T-cell (primary cell): Measurements from ENCODE around the gene SLF2. TPM values are rescaled to one million over a fixed set of nuclear protein-coding genes. Genes with fewer than 3 reads are reported as not detected.
A peak's percentile ranks its signal among the peaks of the same experiment; 100 is the strongest.

ENCODE experiments used
- ATAC-seq, 4 experiments: fragments of 200-7000 bp in 3 of 4; fragments of 150-1000 bp in 1 of 4; cut with Tn5 transposase; replicated peaks in 1 of 4; 1 replicate in 3 of 4; 2 replicates in 1 of 4; pipeline ENCODE4 v1.10.0; 2021; ENCODE audit warnings: moderate library complexity in 3 of 4, mild to moderate bottlenecking in 2 of 4, moderate number of reproducible peaks in 1 of 4
- CTCF ChIA-PET, 2 donors: fragments of 300-600 bp; sonication (Branson Sonifier 250); formaldehyde crosslinking; loops; one replicate each; lab custom pipeline; 2022; ENCODE audit warnings: antibody characterized with exemption in 2 of 2; lab: Charles Lee
- POLR2A ChIA-PET, 2 donors: fragments of 300-600 bp; sonication (Branson Sonifier 250); formaldehyde crosslinking; loops; one replicate each; lab custom pipeline; 2022; ENCODE audit warnings: antibody characterized with exemption in 2 of 2; lab: Charles Lee
- DNase-seq, 35 experiments: peaks; one replicate each; pipeline versions ENCODE4 v3.0.0 to v3.0.0-alpha.2; 2013 to 2023
- H3K27ac ChIP-seq: one replicate; pipeline ENCODE4 v1.5.1; 2013; ENCODE audit warnings: low read length
- H3K27me3 ChIP-seq, 2 experiments: replicated peaks in 1 of 2; 1 replicate in 1 of 2; 2 replicates in 1 of 2; pipeline versions ENCODE4 v1.6.1 to v1.7.0; 2013; ENCODE audit warnings: low read length in 1 of 2, mixed read lengths in 1 of 2; ENCODE audit not compliant: control insufficient read depth in 2 of 2, insufficient read depth in 2 of 2; ENCODE audit errors: extremely low read depth in 1 of 2
- H3K36me3 ChIP-seq, 2 donors: 1 replicate in 1 of 2; 2 replicates in 1 of 2; pipeline versions ENCODE4 v1.6.1 to v1.7.0; 2013; ENCODE audit warnings: low read length in 1 of 2; ENCODE audit not compliant: control insufficient read depth in 2 of 2, insufficient read depth in 1 of 2; ENCODE audit errors: extremely low read depth in 1 of 2
- H3K4me1 ChIP-seq, 2 experiments: 1 replicate in 1 of 2; 2 replicates in 1 of 2; pipeline versions ENCODE4 v1.6.1 to v1.7.0; 2013; ENCODE audit warnings: low read length in 2 of 2, mixed read lengths in 1 of 2; ENCODE audit not compliant: insufficient read depth in 2 of 2, control insufficient read depth in 1 of 2; ENCODE audit errors: extremely low read depth in 1 of 2
- H3K4me3 ChIP-seq, 2 donors: 1 replicate in 1 of 2; 2 replicates in 1 of 2; pipeline versions ENCODE4 v1.5.1 to v1.7.0; 2013; ENCODE audit warnings: mild to moderate bottlenecking in 2 of 2, low read length in 1 of 2, moderate library complexity in 1 of 2; ENCODE audit not compliant: control insufficient read depth in 1 of 2; ENCODE audit errors: extremely low read depth in 1 of 2
- H3K9me3 ChIP-seq: 2 replicates; pipeline ENCODE4 v1.7.0; 2013
- H3K27ac Mint-ChIP-seq, 2 donors: one replicate each; pipeline ENCODE4 v1.8.0; 2020 to 2021; ENCODE audit warnings: mild to moderate bottlenecking in 2 of 2, mixed read lengths in 2 of 2
- H3K27me3 Mint-ChIP-seq, 2 donors: one replicate each; pipeline ENCODE4 v1.8.0; 2021 to 2022; ENCODE audit warnings: mixed read lengths in 2 of 2
- H3K36me3 Mint-ChIP-seq: one replicate; pipeline ENCODE4 v1.8.0; 2021; ENCODE audit warnings: mixed read lengths
- H3K4me1 Mint-ChIP-seq, 3 donors: one replicate each; pipeline ENCODE4 v1.8.0; 2020 to 2022; ENCODE audit warnings: mixed read lengths in 3 of 3, mild to moderate bottlenecking in 1 of 3
- H3K4me3 Mint-ChIP-seq, 3 donors: one replicate each; pipeline ENCODE4 v1.8.0; 2020 to 2022; ENCODE audit warnings: mild to moderate bottlenecking in 3 of 3, mixed read lengths in 3 of 3, moderate library complexity in 3 of 3
- H3K9me3 Mint-ChIP-seq, 3 donors: one replicate each; pipeline ENCODE4 v1.8.0; 2020 to 2022; ENCODE audit warnings: mixed read lengths in 3 of 3
- WGBS: methylation state at CpG from one replicate; pipeline ENCODE4 v1.1.5; 2013; ENCODE audit warnings: missing lambda C conversion rate; ENCODE audit not compliant: insufficient coverage; 5-methylcytosine and 5-hydroxymethylcytosine counted together
- total RNA-seq, 35 experiments: library from RNA in 6 of 35; stranded (reverse) in 6 of 35; fragments of 120-200 nt in 1 of 35; gene quantifications; one replicate each; pipeline versions ENCODE4 v1.2.1 to v1.2.4 and lab custom pipeline; 2013 to 2026

SLF2 gene
- total RNA-seq, 5 donors from 2014 or later (not counting 1 experiment from before 2014, with no cell fraction given): 20.0 to 43.0 (median 31.3) TPM

DNA sequence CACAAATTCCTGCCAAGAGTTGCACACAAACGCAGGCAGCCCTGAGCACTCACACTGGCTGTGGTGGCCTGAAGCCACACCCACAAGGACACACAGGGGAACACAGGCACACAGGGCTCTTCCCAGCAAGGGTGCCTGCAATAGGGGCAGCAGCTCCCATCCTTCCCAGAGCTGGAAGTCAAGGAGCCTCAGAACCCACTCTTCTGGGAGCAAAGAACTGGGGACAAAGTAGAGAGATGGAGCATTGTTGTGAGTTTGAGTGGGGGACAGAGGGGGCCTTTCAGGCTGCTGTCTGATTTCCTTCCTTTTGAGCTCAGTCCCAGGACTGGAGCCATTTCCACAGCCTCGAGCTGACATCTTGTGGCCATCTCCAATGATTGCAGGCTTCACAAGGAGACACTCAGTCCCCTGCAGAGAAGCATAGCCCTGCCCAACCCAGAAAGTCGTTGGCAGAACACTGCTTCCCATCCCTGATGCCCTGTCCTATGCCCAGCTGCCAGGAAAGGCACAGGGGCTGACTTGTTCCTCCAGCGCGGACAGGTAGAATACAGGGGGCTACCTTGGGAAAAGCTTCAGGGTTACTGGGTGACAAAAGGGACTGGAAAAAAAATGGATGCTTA lies 34.4 kb upstream of the SLF2 start:
- Histone ChIP-seq H3K27me3 (peaks cover 0 to 42% of the 10 kb centered on the region in 2 experiments), H3K27ac (no peak overlapping the region), H3K4me3 (no peak overlapping the region), H3K4me1 (no peaks in the 10 kb centered on the region), H3K9me3 (no peaks in the 10 kb centered on the region), H3K36me3 (no peaks in the 10 kb centered on the region)
- CTCF ChIA-PET: no interaction called here
- Mint-ChIP-seq H3K9me3 (no peaks in the 10 kb centered on the region), H3K27me3 (peaks cover 7 to 31% of the 10 kb centered on the region in 2 donors), H3K27ac (no peak overlapping the region), H3K36me3 (no peaks in the 10 kb centered on the region), H3K4me3 (no peak overlapping the region), H3K4me1 (no peaks in the 10 kb centered on the region)
- POLR2A ChIA-PET: interaction anchor here in 1 of 2 donors (0.5 kb wide), 1 partner anchor 43 kb away, joined by 4 read pairs; no protein-coding TSS in a partner anchor
- DNase-seq: peak in 14 of 35 experiments; percentile 2 to 43 (median 8)
- 21% methylated on average over 5 of the region's 5 CpGs for WGBS
- peak in 2 of 4 experiments; percentile 40 to 41 for ATAC-seq

DNA sequence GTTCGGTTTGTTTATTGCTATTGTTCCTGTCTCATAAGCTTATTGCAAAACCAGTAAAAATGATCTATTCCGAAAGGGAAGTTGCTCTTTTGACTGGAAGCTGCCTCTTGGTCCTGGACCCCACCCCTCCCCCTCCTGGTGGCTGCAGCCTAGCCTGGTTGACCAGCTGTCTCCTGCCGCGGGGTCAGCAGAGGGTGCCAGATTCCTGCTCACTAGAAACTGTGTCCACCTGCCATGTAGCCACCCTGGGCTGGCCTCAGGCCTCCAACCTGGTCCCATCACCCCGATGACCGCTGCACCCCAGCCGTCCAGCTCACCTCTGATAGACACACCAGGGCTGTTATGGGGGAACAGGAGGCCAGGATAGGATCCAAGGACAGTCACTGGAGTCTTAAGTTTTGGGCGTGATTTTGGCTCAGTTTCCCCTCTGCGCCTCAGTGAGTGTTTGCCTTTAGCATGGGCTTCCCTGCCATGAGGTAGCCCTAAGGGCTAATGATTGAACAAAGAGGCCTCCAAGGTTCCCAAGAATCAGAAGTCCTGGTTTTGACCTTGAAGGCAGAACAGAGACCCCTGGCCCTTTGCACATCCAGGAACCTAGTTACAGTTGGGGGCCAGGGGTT lies 32.9 kb upstream of the SLF2 start:
- H3K4me3 ChIP-seq: no peak overlapping the region
- CTCF ChIA-PET: interaction anchor here in 1 of 2 donors (0.6 kb wide), 1 partner anchor 221 kb away, joined by 4 read pairs; no protein-coding TSS in a partner anchor
- H3K36me3 ChIP-seq: no peaks in the 10 kb centered on the region
- peaks cover 0 to 32% of the 10 kb centered on the region in 2 experiments for H3K27me3 ChIP-seq
- Mint-ChIP-seq H3K27ac (no peak overlapping the region), H3K4me1 (no peaks in the 10 kb centered on the region), H3K4me3 (no peak overlapping the region), H3K27me3 (peaks cover 3 to 25% of the 10 kb centered on the region in 2 donors), H3K36me3 (no peaks in the 10 kb centered on the region), H3K9me3 (no peaks in the 10 kb centered on the region)
- DNase-seq (no peak), ATAC-seq (no peak)
- no peak overlapping the region for H3K27ac ChIP-seq
- 76% methylated on average over 8 of the region's 9 CpGs for WGBS
- POLR2A ChIA-PET: no interaction called here
- no peaks in the 10 kb centered on the region for H3K9me3 ChIP-seq
- H3K4me1 ChIP-seq: no peaks in the 10 kb centered on the region

DNA sequence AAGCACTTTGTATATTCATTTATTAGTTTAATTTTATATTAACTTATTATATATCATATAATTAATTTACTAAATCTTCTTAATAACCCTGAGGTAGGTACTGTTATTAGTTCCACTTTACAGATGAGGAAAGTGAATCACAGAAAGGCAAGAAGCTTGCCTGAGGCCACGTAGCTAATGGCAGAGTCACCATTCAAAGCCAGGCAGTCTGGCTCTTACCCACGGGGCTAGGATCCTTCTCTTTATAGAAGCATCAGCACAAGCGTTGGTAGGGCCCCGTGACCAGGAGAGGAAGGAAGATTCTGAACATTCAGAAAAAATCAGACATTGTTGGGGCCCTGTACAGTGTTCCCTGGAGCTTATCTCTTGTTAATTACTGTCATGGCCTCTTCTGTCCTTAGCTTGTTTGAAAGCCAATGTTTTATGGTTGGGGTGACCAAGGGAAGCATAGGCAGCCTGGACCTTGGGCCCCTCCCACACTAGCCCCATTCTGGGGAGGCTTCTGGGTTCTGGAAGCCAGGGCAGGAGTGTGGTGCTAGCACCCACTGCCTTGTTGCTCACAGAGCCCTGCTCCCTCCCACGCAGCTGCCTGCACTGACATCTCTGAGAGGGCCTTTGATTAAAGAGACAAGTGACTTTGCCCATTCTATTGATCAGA lies 31.1 kb upstream of the SLF2 start:
- Mint-ChIP-seq H3K4me1 (no peaks in the 10 kb centered on the region), H3K27ac (no peak overlapping the region), H3K27me3 (peaks cover 3 to 19% of the 10 kb centered on the region in 2 donors), H3K9me3 (no peaks in the 10 kb centered on the region), H3K36me3 (no peaks in the 10 kb centered on the region), H3K4me3 (no peak overlapping the region)
- ATAC-seq (no peak), DNase-seq (no peak)
- ChIA-PET POLR2A (no interaction called here), CTCF (interaction anchor here in 1 of 2 donors (0.5 to 0.6 kb wide), 2 partner anchors 439 to 624 kb away, joined by 3 to 4 read pairs; no protein-coding TSS in a partner anchor)
- no peak overlapping the region for H3K27ac ChIP-seq
- H3K9me3 ChIP-seq: no peaks in the 10 kb centered on the region
- peaks cover 0 to 26% of the 10 kb centered on the region in 2 experiments for H3K27me3 ChIP-seq
- WGBS: 79% methylated on average over 3 of the region's 5 CpGs
- H3K36me3 ChIP-seq: no peaks in the 10 kb centered on the region
- H3K4me3 ChIP-seq: no peak overlapping the region
- H3K4me1 ChIP-seq: no peaks in the 10 kb centered on the region

DNA sequence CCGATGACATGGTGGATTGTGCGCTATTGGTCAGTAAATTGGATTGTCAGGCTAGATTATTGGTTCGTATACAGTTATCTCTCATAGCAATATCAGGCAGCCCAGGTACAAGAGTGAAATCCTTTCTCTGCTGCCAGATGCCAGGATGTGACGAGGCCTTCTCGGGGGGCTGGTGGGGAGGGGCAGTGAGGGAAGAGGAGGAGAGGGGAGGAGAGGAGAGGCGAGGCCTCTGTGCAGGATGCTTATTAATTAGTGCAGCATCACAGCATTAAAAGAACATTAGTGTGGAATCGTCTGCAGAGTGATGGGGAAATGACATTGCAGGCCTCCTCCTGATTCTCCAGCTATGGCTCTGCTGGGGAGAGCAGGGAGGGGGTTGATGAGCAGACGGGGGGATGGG lies 30.5 kb upstream of the SLF2 start:
- 75% methylated on average over 4 of the region's 8 CpGs for whole genome bisulfite sequencing
- H3K27ac Mint-ChIP-seq: no peak overlapping the region
- ATAC-seq (no peak), DNase-seq (no peak)
- H3K4me1 ChIP-seq: no peaks in the 10 kb centered on the region
- peaks cover 0 to 21% of the 10 kb centered on the region in 2 experiments for H3K27me3 ChIP-seq
- H3K4me3 Mint-ChIP-seq: no peak overlapping the region
- H3K36me3 Mint-ChIP-seq: no peaks in the 10 kb centered on the region
- no peak overlapping the region for H3K27ac ChIP-seq
- H3K9me3 ChIP-seq: no peaks in the 10 kb centered on the region
- POLR2A ChIA-PET: no interaction called here
- CTCF ChIA-PET: interaction anchor here in 1 of 2 donors (0.5 kb wide), 1 partner anchor 624 kb away, joined by 4 read pairs; no protein-coding TSS in a partner anchor
- no peak overlapping the region for H3K4me3 ChIP-seq
- H3K9me3 Mint-ChIP-seq: no peaks in the 10 kb centered on the region
- peaks cover 0 to 17% of the 10 kb centered on the region in 2 donors for H3K27me3 Mint-ChIP-seq
- H3K36me3 ChIP-seq: no peaks in the 10 kb centered on the region
- H3K4me1 Mint-ChIP-seq: no peaks in the 10 kb centered on the region

DNA sequence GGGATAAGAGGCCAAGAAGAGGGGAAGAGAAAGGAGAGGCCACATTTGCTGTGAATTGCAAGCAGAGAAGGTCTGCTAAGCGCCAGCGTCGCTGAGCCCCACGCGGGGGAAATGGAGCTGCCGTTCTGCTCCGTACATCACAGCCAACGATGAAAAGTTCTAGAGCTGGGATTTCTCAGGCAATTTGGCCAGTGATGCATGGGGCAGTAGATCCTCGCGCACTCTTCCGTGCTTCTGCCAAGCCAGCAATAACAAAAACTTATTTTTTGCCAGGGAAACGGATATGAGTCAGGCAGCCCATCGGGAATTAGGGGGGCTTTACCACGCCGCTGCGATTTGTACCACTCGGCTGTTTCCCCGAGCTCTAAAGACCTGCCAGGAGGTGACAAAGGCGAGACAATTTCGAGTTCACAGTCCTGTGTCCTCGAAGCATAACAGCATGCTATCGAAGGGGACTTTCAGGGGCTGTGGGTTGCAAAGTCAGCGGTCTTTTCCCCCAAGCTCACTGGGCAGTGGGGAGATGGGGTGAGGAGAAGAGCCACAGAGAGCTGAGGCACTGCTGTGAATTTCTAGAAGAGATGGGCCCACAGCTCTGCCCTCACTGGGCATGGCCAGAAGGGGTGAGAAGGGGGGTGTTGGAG lies 30.0 kb upstream of the SLF2 start:
- Histone ChIP-seq H3K27me3 (peaks cover 0 to 21% of the 10 kb centered on the region in 2 experiments), H3K4me3 (no peak overlapping the region), H3K36me3 (no peaks in the 10 kb centered on the region), H3K9me3 (no peaks in the 10 kb centered on the region), H3K4me1 (no peaks in the 10 kb centered on the region), H3K27ac (no peak overlapping the region)
- Mint-ChIP-seq H3K4me3 (no peak overlapping the region), H3K4me1 (no peaks in the 10 kb centered on the region), H3K36me3 (no peaks in the 10 kb centered on the region), H3K9me3 (no peaks in the 10 kb centered on the region), H3K27ac (no peak overlapping the region), H3K27me3 (peaks cover 0 to 17% of the 10 kb centered on the region in 2 donors)
- ATAC-seq: no peak
- ChIA-PET CTCF (no interaction called here), POLR2A (no interaction called here)
- WGBS: 87% methylated on average over 21 of the region's 23 CpGs
- no peak for DNase-seq

DNA sequence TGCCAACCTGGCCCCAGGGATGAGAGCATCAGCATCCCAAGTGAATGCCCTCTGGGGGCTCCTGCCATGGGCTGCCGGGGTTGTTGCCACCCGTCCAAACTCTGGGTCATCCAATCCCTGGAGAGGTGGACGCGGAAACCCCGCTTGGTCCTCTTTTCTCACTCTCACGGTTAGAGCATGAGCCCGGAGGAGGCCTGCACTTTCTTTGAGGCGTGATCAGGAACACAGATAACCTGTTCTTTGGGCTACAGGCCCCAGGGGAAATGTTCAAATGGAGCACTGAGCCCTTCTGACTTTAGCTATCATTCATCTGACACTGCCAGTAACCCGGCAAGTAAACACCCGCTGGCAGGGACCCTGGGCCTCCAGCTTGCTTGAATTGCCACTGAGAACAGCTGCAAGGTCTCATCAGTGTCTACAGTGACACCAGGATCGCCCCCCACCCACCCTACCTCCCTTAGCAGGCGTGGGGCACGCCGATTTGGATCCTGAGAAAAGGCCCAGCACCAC lies 29.4 kb upstream of the SLF2 start:
- no peak overlapping the region for H3K4me3 Mint-ChIP-seq
- ATAC-seq: no peak
- no peak overlapping the region for H3K4me3 ChIP-seq
- no peak overlapping the region for H3K27ac Mint-ChIP-seq
- no peaks in the 10 kb centered on the region for H3K9me3 Mint-ChIP-seq
- no peak for DNase-seq
- 91% methylated on average over 13 of the region's 14 CpGs for WGBS
- no peaks in the 10 kb centered on the region for H3K36me3 Mint-ChIP-seq
- H3K36me3 ChIP-seq: no peaks in the 10 kb centered on the region
- POLR2A ChIA-PET: no interaction called here
- no peaks in the 10 kb centered on the region for H3K4me1 Mint-ChIP-seq
- H3K9me3 ChIP-seq: no peaks in the 10 kb centered on the region
- peaks cover 0 to 20% of the 10 kb centered on the region in 2 experiments for H3K27me3 ChIP-seq
- H3K27ac ChIP-seq: no peak overlapping the region
- peaks cover 0 to 11% of the 10 kb centered on the region in 2 donors for H3K27me3 Mint-ChIP-seq
- H3K4me1 ChIP-seq: no peaks in the 10 kb centered on the region
- CTCF ChIA-PET: no interaction called here
